PFSK-1 (cell line): Measurements from ENCODE around the gene POP5.

Source experiments
- POLR2AphosphoS5 ChIP-seq: IDR thresholded peaks from 2 replicates; pipeline ENCODE4 v1.6.1; 2012; ENCODE audit warnings: low read depth, mild to moderate bottlenecking, control low read depth, low read length, moderate library complexity
- REST ChIP-seq, 2 experiments: IDR thresholded peaks; 2 replicates each; pipeline versions ENCODE4 v1.6.1 to v1.8.0; 2011 to 2012; ENCODE audit warnings: low read depth in 2 of 2, low read length in 2 of 2, control low read depth in 1 of 2, inconsistent platforms in 1 of 2, mild to moderate bottlenecking in 1 of 2, moderate library complexity in 1 of 2; ENCODE audit not compliant: insufficient read depth in 1 of 2

GRCh38 chr12:120557589-120557988 is 23.6 kb downstream of the POP5 start:
- TF ChIP-seq POLR2AphosphoS5 (no peak), REST (IDR thresholded peaks at IDR 0.05; ENCODE audit: insufficient read depth in 1 of 2, low read depth in 2 of 2, low read length in 2 of 2) (no peak)
